HG02981 (cell line): ENCODE data around the gene HRAS.
A peak's percentile ranks its signal among the peaks of the same experiment; 100 is the strongest.

Source experiments
- ATAC-seq: cut with Tn5 transposase; IDR thresholded peaks from one replicate; pipeline ENCODE4 v1.9.1; 2021; ENCODE audit warnings: mild to moderate bottlenecking, moderate library complexity; ENCODE audit not compliant: unreplicated experiment

HRAS gene

GRCh38 chr11:567629-568292 lies 32.4 kb upstream of the HRAS start:
- peak; percentile 5 for ATAC-seq

- no peak for ATAC-seq
These were observed 31.7 kb upstream of the HRAS start for GRCh38 chr11:567011-567628.

- no peak for ATAC-seq
These were observed 30.6 kb upstream of the HRAS start for GRCh38 chr11:565921-566509.

GRCh38 chr11:563812-564578 lies 28.6 kb upstream of the HRAS start:
- ATAC-seq = no peak

GRCh38 chr11:563066-563811 lies 27.9 kb upstream of the HRAS start:
- no peak for ATAC-seq

GRCh38 chr11:562046-562645 lies 26.8 kb upstream of the HRAS start:
- no peak for ATAC-seq

GRCh38 chr11:561148-562003 lies 26.0 kb upstream of the HRAS start:
- peak; percentile 22 for ATAC-seq

- ATAC-seq = peak; percentile 79
These were observed 25.1 kb upstream of the HRAS start, which contains the start of the genes LMNTD2 and RASSF7 for GRCh38 chr11:560305-561147. LMNTD2 (minus strand) TSS chr11:560738; CDS start chr11:560716, 22 bp downstream. RASSF7 (plus strand) TSS chr11:560970; CDS start chr11:561769, 799 bp downstream.

GRCh38 chr11:559712-560304 lies 24.4 kb upstream of the HRAS start:
- ATAC-seq = no peak

GRCh38 chr11:559020-559620 lies 23.7 kb upstream of the HRAS start:
- ATAC-seq = no peak

GRCh38 chr11:558503-558902 lies 23.1 kb upstream of the HRAS start:
- ATAC-seq = no peak

- no peak for ATAC-seq
These were observed 22.2 kb upstream of the HRAS start for GRCh38 chr11:557328-558132.

- no peak for ATAC-seq
These were observed 21.4 kb upstream of the HRAS start for GRCh38 chr11:556662-557256.

GRCh38 chr11:555780-556661 lies 20.6 kb upstream of the HRAS start:
- ATAC-seq = no peak

GRCh38 chr11:555227-555779 lies 19.9 kb upstream of the HRAS start:
- no peak for ATAC-seq
